ENCODE results near the gene FGF11. TPM values are rescaled to one million over a fixed set of nuclear protein-coding genes. Genes with fewer than 3 reads are reported as not detected.

The FGF11 gene
- total and polyA plus RNA-seq, 8 donors, result 0.97 to 2.8 (median 2.3) TPM

DNA sequence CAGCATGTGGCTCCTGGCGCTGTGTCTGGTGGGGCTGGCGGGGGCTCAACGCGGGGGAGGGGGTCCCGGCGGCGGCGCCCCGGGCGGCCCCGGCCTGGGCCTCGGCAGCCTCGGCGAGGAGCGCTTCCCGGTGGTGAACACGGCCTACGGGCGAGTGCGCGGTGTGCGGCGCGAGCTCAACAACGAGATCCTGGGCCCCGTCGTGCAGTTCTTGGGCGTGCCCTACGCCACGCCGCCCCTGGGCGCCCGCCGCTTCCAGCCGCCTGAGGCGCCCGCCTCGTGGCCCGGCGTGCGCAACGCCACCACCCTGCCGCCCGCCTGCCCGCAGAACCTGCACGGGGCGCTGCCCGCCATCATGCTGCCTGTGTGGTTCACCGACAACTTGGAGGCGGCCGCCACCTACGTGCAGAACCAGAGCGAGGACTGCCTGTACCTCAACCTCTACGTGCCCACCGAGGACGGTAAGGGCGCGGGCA lies 31.0 kb upstream of the FGF11 start:
- Histone ChIP-seq H3K36me3 (no peaks in the 10 kb centered on the region), H3K27me3 (peaks cover 0 to 37% of the 10 kb centered on the region in 2 donors), H3K4me1 (peaks cover under 1 to 15% of the 10 kb centered on the region in 2 donors), H3K9me3 (no peaks in the 10 kb centered on the region), H3K4me3 (no peak overlapping the region), H3K27ac (no peak overlapping the region)
- intact Hi-C loops (cut with DNase I), result no loop called here
- no peak for DNase-seq
- ATAC-seq, result no peak
- TF ChIP-seq, protein P1, sequence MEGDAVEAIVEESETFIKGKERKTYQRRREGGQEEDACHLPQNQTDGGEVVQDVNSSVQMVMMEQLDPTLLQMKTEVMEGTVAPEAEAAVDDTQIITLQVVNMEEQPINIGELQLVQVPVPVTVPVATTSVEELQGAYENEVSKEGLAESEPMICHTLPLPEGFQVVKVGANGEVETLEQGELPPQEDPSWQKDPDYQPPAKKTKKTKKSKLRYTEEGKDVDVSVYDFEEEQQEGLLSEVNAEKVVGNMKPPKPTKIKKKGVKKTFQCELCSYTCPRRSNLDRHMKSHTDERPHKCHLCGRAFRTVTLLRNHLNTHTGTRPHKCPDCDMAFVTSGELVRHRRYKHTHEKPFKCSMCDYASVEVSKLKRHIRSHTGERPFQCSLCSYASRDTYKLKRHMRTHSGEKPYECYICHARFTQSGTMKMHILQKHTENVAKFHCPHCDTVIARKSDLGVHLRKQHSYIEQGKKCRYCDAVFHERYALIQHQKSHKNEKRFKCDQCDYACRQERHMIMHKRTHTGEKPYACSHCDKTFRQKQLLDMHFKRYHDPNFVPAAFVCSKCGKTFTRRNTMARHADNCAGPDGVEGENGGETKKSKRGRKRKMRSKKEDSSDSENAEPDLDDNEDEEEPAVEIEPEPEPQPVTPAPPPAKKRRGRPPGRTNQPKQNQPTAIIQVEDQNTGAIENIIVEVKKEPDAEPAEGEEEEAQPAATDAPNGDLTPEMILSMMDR (IDR thresholded peaks at IDR 0.05), result no peak

- no peak for ATAC-seq
- Histone ChIP-seq H3K27me3 (peaks cover 0 to 37% of the 10 kb centered on the region in 2 donors), H3K9me3 (no peaks in the 10 kb centered on the region), H3K4me1 (peaks cover 0 to 11% of the 10 kb centered on the region in 2 donors), H3K4me3 (no peak overlapping the region), H3K36me3 (no peaks in the 10 kb centered on the region), H3K27ac (no peak overlapping the region)
- TF ChIP-seq, protein P1 (IDR thresholded peaks at IDR 0.05), result no peak
- DNase-seq, result no peak
- intact Hi-C loops (cut with DNase I), result no loop called here
Measured at GRCh38 chr17:7408863-7409262, 30.4 kb upstream of the FGF11 start.

DNA sequence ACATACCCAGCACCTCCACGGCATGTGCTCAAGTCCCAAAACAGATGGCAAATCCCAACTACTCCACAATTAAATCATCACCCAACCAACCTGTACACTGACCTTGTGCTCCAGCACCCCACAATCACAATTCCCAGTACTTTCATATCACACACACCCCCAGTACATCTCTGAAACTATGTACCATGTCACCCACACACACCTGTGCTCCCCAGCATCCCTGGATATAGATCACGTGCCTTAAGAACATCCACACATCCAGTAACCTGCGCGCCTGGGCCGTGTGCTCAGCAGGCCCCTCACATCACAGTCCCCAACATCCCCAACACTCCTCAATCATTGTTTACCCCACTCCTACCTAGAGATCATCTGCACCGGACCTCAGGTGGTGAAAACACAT lies 29.6 kb upstream of the FGF11 start:
- Histone ChIP-seq H3K9me3 (no peaks in the 10 kb centered on the region), H3K27me3 (peaks cover 0 to 34% of the 10 kb centered on the region in 2 donors), H3K27ac (no peak overlapping the region), H3K4me3 (no peak overlapping the region), H3K4me1 (peaks cover 0 to 11% of the 10 kb centered on the region in 2 donors), H3K36me3 (no peaks in the 10 kb centered on the region)
- no peak for DNase-seq
- TF ChIP-seq, protein P1 (IDR thresholded peaks at IDR 0.05), result no peak
- intact Hi-C loops (cut with DNase I), result no loop called here
- no peak for ATAC-seq

DNA sequence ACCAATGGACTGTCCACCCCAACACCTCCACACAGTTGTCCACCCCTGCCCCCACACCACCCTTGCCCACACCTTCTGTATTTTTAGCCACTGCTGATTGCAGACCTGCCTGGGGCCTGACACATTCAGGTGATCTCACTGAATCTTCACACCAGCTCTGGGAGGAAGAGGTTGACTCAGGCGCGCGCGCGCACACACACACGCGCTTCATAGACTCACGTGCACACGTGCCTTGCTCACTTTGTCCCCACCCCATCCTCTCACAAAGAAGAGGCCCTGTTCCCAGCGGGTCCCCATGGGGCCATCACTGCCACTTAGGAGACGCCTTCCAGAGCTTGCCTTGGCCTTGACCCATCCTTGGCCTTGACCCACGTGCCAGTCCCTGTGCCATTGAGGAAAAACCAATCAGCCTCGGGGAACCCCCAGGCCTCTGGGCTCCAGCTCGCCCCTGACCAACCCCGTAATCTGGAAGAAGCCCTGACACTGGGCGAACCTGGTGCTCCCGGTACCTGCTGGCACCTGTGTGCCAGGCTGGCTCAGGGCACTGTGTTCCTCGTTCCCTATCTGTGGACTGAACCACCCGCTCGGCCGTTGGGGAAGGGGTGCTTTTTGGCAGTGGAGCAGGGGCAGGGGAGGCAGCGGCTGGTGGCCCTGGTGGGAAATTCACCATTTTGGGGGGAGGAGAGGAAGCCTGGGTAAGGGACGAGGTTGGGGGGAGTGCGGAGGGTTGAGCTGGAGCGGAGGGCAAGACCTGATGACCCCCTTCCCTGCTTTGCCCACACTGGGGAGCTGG lies 28.5 kb upstream of the FGF11 start:
- peaks cover 0 to 23% of the 10 kb centered on the region in 2 donors for H3K27me3 ChIP-seq
- H3K4me1 ChIP-seq, result no peaks in the 10 kb centered on the region
- no peaks in the 10 kb centered on the region for H3K9me3 ChIP-seq
- H3K36me3 ChIP-seq, result no peaks in the 10 kb centered on the region
- ATAC-seq (no peak), DNase-seq (no peak)
- no peak overlapping the region for H3K27ac ChIP-seq
- TF ChIP-seq, protein P1 (IDR thresholded peaks at IDR 0.05), result no peak
- no peak overlapping the region for H3K4me3 ChIP-seq
- intact Hi-C loops (cut with DNase I), result no loop called here

DNA sequence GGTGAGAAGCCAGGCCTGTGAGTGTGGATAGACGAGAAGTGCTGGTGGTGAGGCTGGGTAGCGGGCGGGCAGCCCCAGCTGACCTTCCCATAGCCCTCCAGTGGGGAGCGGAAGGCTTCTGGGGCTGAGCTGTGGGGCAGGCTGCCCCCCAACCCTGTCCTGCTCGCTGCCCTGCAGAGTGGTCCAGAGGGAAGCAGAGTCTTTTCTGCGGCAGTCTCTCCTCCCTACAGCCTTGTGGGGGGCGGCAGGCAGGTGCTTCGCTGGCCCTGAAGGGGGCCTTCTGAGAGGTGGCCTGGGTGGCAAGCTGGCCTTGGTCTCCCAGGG lies 27.9 kb upstream of the FGF11 start:
- Histone ChIP-seq H3K27ac (no peak overlapping the region), H3K4me1 (no peaks in the 10 kb centered on the region), H3K27me3 (peaks cover 0 to 17% of the 10 kb centered on the region in 2 donors), H3K36me3 (no peaks in the 10 kb centered on the region), H3K4me3 (no peak overlapping the region), H3K9me3 (no peaks in the 10 kb centered on the region)
- ATAC-seq, result no peak
- intact Hi-C loops (cut with DNase I), result no loop called here
- TF ChIP-seq, protein P1 (IDR thresholded peaks at IDR 0.05), result no peak
- no peak for DNase-seq

Data from left lung (tissue), 10 donors.